Activated T-cell treated with anti-CD3 and anti-CD28 coated beads for 24 hours (primary cell): ENCODE measurements around the gene OR2AK2.

Source experiments
- DNase-seq: peaks from one replicate; pipeline ENCODE4 v3.0.0-alpha.2; 2020; ENCODE audit warnings: low read depth

OR2AK2 gene

DNA sequence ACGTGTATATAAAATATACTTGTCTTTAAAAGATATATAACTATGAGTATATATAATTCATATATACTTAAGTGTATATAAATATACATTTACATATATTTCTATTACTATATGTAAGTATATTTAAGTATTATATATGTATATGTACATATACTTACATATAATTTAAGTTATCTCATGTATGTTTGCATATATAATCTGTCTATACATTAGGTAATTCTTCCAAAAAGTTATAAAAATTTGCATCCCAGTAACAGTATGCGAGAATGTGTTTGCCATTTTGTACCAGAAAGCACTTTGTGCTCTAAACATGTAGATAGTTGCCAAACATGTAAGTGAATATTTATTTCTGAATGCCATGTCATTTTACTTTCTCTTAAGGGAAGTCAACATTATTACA, at the start of gene OR2AK2:
OR2AK2 (plus strand) TSS at position 301 of the 400 bp plus-strand sequence. CDS start 144 bp downstream, outside the sequence.
- no peak for DNase-seq

DNA sequence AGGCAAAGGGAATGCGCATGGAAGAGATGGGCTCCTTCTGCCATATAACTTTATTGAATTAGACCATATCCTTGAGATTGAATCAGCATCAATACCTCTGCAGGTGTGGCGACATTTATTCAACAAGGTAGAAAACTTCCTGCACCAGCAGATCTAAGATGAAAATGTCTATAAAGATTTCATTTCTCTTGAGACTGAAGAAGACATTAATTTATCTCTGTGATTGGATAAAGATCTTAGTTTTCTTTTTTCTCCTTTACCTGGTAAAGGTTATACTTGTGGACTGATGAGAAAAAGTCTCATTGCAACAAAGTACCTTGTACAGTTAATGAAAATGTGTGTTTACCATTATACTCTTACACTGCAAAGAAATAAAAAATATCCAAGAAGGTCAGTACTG, 45.1 kb upstream of the OR2AK2 start, which contains the start of gene OR2T8:
OR2T8 (plus strand) TSS at position 301 of the 400 bp plus-strand sequence. CDS start 766 bp downstream, outside the sequence.
- no peak for DNase-seq

DNA sequence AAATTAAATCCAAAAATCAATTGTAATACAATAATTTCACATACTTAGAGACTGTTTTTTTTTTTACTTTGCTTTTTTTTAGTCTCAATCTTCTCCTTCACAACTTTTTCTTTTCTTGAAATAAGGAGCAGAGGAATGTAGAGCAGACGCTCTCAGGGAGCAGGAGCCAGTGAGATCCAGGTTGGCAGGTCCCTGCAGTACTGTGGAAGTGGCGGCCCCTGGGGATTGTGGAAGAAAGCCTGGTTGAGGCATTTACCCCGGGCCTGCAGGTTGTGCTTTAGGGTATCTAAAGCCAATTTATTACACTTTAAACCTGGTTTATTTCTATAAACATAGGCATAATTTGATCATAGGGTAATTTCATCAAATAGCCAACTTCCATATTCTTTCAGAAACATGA, 41.1 kb upstream of the OR2AK2 start:
- no peak for DNase-seq

DNA sequence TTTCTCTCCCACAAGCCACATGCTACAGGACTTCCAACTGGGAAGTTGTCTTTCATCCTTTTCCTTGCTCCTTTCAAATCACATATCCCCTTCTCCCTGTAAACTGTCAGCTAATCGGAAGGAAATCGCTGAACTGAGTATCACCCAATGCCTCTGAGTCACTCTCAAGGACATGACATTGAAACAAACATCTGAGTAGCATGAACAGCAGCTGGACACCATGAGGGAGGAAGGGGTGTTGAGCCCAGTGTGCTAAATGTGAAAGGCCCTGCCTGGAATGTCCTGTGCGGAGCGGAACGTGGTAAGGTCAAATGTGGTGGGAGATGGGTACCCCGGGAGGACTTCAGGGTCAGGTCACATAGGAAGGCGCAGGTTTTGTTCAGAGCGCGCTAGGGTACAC, 40.2 kb upstream of the OR2AK2 start, which contains the start of gene OR2AJ1:
OR2AJ1 (plus strand) TSS at position 22 of the 400 bp plus-strand sequence. CDS start 8,880 bp downstream, outside the sequence.
- no peak for DNase-seq

DNA sequence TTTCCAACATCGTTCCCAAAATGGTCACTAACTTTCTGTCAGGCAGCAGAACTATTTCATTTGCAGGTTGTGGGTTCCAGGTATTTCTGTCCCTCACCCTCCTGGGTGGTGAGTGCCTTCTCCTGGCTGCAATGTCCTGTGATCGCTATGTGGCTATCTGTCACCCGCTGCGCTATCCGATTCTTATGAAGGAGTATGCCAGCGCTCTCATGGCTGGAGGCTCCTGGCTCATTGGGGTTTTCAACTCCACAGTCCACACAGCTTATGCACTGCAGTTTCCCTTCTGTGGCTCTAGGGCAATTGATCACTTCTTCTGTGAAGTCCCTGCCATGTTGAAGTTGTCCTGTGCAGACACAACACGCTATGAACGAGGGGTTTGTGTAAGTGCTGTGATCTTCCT, 31.0 kb upstream of the OR2AK2 start:
- DNase-seq, result no peak

GRCh38 chr1:247935781-247936180, 29.3 kb upstream of the OR2AK2 start:
- no peak for DNase-seq

- DNase-seq, result no peak
These were observed 28.6 kb upstream of the OR2AK2 start for GRCh38 chr1:247936415-247936814.

- DNase-seq, result peak; percentile 88
These were observed 27.9 kb upstream of the OR2AK2 start for GRCh38 chr1:247936965-247937734.

- DNase-seq, result no peak
These were observed 22.4 kb upstream of the OR2AK2 start for GRCh38 chr1:247942624-247943023.

DNA sequence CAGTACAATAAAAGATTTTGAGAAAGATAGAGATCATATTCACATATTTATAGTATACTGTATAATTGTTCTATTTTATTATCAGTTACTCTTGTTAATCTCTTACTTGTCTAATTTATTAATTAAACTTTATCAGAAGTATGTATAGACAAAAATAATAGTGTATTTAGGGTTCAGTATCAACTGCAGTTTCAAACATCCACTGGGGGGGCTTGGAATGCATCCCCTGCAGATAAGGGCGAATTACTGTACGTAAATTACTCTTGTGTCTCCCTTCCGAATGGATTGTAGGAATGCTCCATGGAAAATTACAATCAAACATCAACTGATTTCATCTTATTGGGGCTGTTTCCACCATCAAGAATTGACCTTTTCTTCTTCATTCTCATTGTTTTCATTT, 16.5 kb upstream of the OR2AK2 start, which contains the start of gene OR2L8:
OR2L8 (plus strand) TSS at position 301 of the 400 bp plus-strand sequence; CDS start at position 301, 0 bp downstream.
- DNase-seq, result no peak

GRCh38 chr1:247953408-247953807, 11.6 kb upstream of the OR2AK2 start:
- DNase-seq, result no peak

- no peak for DNase-seq
These were observed 3.2 kb upstream of the OR2AK2 start for GRCh38 chr1:247961791-247962190.

DNA sequence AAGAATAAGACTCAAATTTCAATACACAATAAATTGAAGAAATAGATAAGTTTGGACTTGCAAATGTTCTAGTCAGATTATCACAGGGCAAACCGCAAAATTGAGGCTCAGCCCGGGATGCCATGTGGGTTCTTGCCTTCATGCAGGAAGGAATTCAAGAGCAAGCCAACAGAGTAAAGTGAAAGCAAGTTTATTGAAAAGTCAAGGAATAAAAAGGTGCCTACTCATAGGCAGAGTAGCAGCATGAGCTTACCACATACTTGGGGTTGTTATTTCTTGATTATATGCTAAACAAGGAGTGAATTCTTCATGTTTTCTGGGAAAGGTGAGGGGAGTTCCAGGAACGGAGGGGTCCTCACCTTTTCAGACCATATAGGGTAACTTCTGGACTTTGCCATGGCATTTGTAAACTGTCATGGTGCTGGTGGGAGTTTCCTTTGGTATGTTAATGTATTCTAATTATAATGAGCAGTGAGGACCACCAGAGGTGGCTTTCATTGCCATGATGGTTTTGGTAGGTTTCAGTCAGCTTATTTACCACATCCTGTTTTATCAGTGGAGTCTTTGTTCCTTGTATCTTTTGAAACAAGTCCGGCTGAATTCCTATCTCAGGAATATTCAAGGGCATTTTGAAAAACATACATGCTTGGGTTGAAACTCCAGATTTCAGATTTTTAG, 2.0 kb upstream of the OR2AK2 start:
- no peak for DNase-seq

DNA sequence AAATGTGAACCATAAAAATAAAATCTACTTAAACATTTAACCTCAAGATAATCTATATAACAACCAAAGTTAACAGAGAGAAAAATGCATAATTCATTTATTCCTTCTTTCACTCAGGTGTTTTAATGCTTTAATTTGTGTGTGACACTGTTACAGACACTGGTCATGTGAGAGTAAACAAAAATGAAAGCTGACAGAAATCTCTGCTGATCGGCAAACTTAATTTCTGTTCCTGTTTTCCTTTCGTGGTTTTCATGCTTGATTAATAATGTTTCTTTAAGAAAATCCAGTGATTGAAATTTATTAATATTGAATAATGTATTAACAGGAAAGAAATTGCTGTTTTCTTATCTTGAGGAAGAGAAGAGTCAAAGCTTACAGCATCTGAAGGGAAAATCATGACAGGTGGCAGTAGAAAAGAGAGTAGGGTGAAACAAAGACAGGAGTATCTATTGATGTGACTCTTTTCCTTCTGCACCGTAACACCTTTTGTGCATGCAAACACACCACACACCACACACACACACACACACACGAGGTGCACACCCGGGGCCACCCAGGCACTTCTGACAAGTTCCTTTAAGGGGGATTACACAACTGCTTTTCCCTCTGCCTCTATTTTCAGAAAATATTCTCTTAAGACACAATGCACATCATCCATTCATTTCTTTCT, 1.6 kb downstream of the OR2AK2 start:
- DNase-seq, result no peak

DNA sequence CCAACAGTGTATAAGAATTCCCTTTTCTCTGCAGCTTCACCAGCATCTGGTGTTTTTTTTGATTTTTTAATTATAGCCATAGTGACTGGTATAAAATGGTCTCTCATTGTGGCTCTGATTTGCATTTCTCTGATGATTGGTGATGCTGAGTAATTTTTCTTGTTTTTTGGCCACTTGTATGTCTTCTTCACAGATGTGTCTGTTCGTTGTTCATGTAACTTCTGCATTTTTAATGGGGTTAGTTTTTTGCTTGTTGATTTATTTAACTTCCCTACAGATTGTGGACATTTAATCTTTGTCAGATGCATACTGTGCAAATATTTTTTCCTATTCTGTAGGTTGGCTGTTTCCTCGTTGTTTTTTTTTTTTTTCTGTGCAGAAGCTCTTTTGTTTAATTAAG, 28.0 kb downstream of the OR2AK2 start:
- DNase-seq, result no peak

DNA sequence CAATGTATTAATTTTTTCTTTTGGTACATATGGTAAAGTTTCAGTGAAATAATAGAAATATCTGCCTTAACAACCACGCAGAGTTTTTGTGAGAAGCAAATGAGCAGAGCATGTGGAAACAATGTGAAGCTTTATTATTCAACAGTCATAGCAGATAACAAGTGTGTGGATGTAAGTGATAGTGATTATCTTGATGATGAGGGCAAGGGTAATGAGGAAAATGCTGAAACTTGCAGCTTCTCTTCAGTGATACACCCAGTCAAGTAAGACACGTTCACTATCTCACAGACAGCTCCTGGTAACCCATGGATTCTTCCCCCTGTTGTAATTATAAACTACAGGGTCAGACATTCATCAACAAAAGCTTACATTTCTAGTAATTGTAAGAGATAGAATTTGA, 33.8 kb downstream of the OR2AK2 start:
- DNase-seq, result no peak

DNA sequence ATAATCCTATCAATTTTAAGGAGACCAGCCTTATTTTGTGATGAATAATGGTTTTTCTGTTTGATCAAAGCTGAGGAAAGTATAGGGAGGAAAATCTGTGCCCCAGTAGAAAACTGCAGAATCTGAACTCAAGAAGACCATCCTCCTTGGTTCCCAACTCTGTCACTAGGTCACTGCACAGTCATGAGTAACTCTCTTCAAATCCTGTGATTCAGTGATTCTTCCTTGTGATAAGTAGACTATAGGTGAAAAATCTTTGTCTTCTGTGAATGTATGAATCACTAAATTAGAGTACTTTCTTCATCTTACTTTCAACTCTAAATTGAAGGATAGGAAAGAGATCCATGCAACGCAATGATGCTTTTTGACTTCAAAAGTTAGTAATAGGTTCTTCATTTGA, 35.1 kb downstream of the OR2AK2 start:
- no peak for DNase-seq

GRCh38 chr1:248007778-248008177, 42.7 kb downstream of the OR2AK2 start:
- no peak for DNase-seq

- DNase-seq, result no peak
These were observed 44.6 kb downstream of the OR2AK2 start for GRCh38 chr1:248009681-248010080.

GRCh38 chr1:248013229-248013710, 48.2 kb downstream of the OR2AK2 start, which contains the start of gene OR2L5:
Gene OR2L5, plus strand, starts transcription at chr1:248013660. Its CDS starts 8,288 bp downstream, at chr1:248021948.
- DNase-seq, result no peak

GRCh38 chr1:248015803-248016202, 50.8 kb downstream of the OR2AK2 start:
- no peak for DNase-seq
